A673 (cell line): ENCODE measurements around the gene CD86.

Experiments
- EZH2 ChIP-seq: fragments of 200-600 bp; sonication (generic); IDR thresholded peaks from 2 replicates; pipeline ENCODE4 v1.6.1; 2017; ENCODE audit warnings: borderline replicate concordance, low read depth, mild to moderate bottlenecking, mixed read lengths, antibody characterized with exemption, low read length; ENCODE audit not compliant: poor library complexity, severe bottlenecking
- TF ChIP-seq, protein P1 (sequence below): fragments of 300-800, 200-600 bp; sonication (generic); conservative IDR thresholded peaks from 2 replicates; pipeline ENCODE4 v1.5.1; 2017; ENCODE audit warnings: low read depth, mild to moderate bottlenecking, antibody characterized with exemption, low read length, moderate library complexity, mixed read lengths

DNA sequence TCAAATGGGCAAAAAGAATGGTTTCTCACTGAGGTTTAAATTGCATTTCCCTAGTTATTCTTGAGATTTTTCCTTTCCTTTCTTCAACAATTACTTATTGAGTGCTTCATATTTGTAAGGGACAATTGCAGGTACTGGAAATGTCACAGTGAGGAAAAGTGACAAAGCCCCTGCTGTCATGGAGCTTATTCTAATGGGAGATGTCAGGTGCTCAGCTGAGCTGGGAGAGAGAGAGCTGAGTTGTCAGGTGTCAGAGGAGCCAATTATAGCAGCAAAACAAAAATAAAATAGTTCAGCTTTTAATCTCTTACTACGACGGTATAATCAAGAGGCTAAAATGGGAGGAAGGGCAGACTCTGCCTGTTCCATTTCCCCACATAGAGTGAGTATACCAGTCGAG is 42.0 kb downstream of the CD86 start:
- TF ChIP-seq, protein P1, sequence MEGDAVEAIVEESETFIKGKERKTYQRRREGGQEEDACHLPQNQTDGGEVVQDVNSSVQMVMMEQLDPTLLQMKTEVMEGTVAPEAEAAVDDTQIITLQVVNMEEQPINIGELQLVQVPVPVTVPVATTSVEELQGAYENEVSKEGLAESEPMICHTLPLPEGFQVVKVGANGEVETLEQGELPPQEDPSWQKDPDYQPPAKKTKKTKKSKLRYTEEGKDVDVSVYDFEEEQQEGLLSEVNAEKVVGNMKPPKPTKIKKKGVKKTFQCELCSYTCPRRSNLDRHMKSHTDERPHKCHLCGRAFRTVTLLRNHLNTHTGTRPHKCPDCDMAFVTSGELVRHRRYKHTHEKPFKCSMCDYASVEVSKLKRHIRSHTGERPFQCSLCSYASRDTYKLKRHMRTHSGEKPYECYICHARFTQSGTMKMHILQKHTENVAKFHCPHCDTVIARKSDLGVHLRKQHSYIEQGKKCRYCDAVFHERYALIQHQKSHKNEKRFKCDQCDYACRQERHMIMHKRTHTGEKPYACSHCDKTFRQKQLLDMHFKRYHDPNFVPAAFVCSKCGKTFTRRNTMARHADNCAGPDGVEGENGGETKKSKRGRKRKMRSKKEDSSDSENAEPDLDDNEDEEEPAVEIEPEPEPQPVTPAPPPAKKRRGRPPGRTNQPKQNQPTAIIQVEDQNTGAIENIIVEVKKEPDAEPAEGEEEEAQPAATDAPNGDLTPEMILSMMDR: no peak
- TF ChIP-seq EZH2: no peak
